Uterus (tissue), 4 donors: Measurements from ENCODE around the gene CAPZB. TPM values are rescaled to one million over a fixed set of nuclear protein-coding genes. Genes with fewer than 3 reads are reported as not detected.

Source experiments
- DNase-seq, 2 donors: peaks; one replicate each; pipeline ENCODE4 v3.0.0-alpha.2; 2019 to 2020
- H3K27ac ChIP-seq, 2 donors: fragments of 200-600 bp; sonication (generic); 1 replicate in 1 of 2; 2 replicates in 1 of 2; pipeline ENCODE4 v1.5.1; 2016 to 2018
- H3K27me3 ChIP-seq, 2 donors: fragments of 200-600 bp; sonication (generic); one replicate each; pipeline ENCODE4 v1.5.1; 2018 to 2019; ENCODE audit warnings: control low read depth in 1 of 2
- H3K36me3 ChIP-seq, 2 donors: fragments of 200-600 bp; sonication (generic); one replicate each; pipeline ENCODE4 v1.5.1; 2019; ENCODE audit warnings: control low read depth in 1 of 2
- H3K4me1 ChIP-seq, 2 donors: fragments of 200-600 bp; sonication (generic); one replicate each; pipeline ENCODE4 v1.5.1; 2018 to 2019; ENCODE audit warnings: control low read depth in 1 of 2
- H3K4me3 ChIP-seq, 2 donors: fragments of 200-600 bp; sonication (generic); 1 replicate in 1 of 2; 2 replicates in 1 of 2; pipeline ENCODE4 v1.5.1; 2018 to 2019; ENCODE audit warnings: mild to moderate bottlenecking in 1 of 2
- H3K9me3 ChIP-seq, 2 donors: fragments of 200-600 bp; sonication (generic); one replicate each; pipeline ENCODE4 v1.5.1; 2019; ENCODE audit warnings: control low read depth in 1 of 2
- POLR2A ChIP-seq, 2 donors: fragments of 450-650 bp; IDR thresholded peaks; one replicate each; pipeline ENCODE4 v1.6.1; 2016; ENCODE audit warnings: antibody characterized with exemption in 2 of 2, mild to moderate bottlenecking in 1 of 2, moderate library complexity in 1 of 2
- intact Hi-C: fragments of 100-400 bp; cut with DNase I; formaldehyde crosslinking; loops from one replicate; pipeline ENCODE4 v1.15.1; 2023; ENCODE audit warnings: low total_unique reads
- total RNA-seq, 4 donors: library from RNA; depleted of rRNA in 3 of 4; stranded (reverse); fragments of >200 nt in 3 of 4; gene quantifications; one replicate each; pipeline versions ENCODE4 v1.1.0 to v1.2.4, GENCODE V29; 2014 to 2023
- TF ChIP-seq, protein P1 (sequence below), 4 experiments: fragments of 200-600 bp in 2 of 4; fragments of 450-650 bp in 2 of 4; sonication (generic) in 2 of 4; IDR thresholded peaks; one replicate each; pipeline ENCODE4 v1.5.1; 2016 to 2019; ENCODE audit warnings: antibody characterized with exemption in 4 of 4, mild to moderate bottlenecking in 2 of 4, moderate library complexity in 1 of 4
- donor health status: DM: yes; HTN: yes; CAD: no.

CAPZB gene
- total RNA-seq, 4 donors from 2014 or later, result 94.4 to 281 (median 141) TPM

DNA sequence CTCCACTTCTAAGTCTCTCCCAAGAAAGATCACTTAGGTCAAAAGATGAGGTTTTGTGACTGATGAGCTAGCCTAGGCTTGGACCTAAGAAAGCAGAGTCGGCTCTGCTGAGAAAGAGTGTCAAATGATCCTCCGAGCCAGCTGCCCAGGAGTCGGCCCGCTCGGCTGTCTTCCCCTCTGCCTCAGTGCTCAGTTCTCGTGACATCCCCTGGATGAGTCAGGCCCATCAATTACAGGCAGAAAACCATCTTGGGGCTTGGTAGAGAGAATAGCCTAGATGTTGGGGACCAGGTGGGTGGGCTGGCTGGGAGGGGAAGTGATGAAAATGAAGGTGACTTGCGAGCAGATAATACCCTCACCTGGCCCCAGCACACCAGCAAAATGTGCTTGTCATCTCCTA, 112.7 kb downstream of the CAPZB start:
- peak overlapping the region; percentile 81 to 84 for H3K27ac ChIP-seq
- no peaks in the 10 kb centered on the region for H3K36me3 ChIP-seq
- H3K4me3 ChIP-seq, result no peak overlapping the region
- peak; percentile 58 to 67 for DNase-seq
- intact Hi-C loops, result no loop called here
- TF ChIP-seq, protein P1, sequence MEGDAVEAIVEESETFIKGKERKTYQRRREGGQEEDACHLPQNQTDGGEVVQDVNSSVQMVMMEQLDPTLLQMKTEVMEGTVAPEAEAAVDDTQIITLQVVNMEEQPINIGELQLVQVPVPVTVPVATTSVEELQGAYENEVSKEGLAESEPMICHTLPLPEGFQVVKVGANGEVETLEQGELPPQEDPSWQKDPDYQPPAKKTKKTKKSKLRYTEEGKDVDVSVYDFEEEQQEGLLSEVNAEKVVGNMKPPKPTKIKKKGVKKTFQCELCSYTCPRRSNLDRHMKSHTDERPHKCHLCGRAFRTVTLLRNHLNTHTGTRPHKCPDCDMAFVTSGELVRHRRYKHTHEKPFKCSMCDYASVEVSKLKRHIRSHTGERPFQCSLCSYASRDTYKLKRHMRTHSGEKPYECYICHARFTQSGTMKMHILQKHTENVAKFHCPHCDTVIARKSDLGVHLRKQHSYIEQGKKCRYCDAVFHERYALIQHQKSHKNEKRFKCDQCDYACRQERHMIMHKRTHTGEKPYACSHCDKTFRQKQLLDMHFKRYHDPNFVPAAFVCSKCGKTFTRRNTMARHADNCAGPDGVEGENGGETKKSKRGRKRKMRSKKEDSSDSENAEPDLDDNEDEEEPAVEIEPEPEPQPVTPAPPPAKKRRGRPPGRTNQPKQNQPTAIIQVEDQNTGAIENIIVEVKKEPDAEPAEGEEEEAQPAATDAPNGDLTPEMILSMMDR (IDR thresholded peaks at IDR 0.05), result no peak
- no peak for TF ChIP-seq POLR2A (IDR thresholded peaks at IDR 0.05)
- H3K9me3 ChIP-seq, result no peaks in the 10 kb centered on the region
- no peaks in the 10 kb centered on the region for H3K27me3 ChIP-seq
- H3K4me1 ChIP-seq, result peaks cover 8 to 14% of the 10 kb centered on the region in 2 donors

DNA sequence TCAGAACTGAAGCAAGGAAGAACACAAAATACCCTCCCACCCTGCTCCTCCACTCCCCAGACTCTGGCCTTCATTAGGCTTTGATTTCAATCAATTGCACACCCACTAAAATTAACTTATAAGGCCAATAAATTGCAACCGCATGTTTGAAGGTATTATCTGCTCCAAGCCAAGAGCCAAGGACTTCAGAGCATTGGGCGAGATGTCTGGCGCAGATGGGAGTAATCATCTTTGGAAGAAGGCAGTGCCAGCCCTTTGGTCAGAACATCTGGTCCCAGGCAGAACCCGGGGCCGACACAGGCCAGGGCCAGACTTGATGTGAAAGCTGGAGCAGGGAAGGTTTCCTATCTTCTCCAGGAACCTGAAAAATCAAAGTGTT, 113.2 kb downstream of the CAPZB start:
- intact Hi-C loops, result no loop called here
- Histone ChIP-seq H3K9me3 (no peaks in the 10 kb centered on the region), H3K4me3 (no peak overlapping the region), H3K36me3 (no peaks in the 10 kb centered on the region), H3K4me1 (peaks cover 8 to 14% of the 10 kb centered on the region in 2 donors), H3K27me3 (no peaks in the 10 kb centered on the region), H3K27ac (peak overlapping the region; percentile 81 to 84)
- DNase-seq, result no peak
- no peak for TF ChIP-seq POLR2A (IDR thresholded peaks at IDR 0.05)
- TF ChIP-seq, protein P1 (IDR thresholded peaks at IDR 0.05), result no peak

DNA sequence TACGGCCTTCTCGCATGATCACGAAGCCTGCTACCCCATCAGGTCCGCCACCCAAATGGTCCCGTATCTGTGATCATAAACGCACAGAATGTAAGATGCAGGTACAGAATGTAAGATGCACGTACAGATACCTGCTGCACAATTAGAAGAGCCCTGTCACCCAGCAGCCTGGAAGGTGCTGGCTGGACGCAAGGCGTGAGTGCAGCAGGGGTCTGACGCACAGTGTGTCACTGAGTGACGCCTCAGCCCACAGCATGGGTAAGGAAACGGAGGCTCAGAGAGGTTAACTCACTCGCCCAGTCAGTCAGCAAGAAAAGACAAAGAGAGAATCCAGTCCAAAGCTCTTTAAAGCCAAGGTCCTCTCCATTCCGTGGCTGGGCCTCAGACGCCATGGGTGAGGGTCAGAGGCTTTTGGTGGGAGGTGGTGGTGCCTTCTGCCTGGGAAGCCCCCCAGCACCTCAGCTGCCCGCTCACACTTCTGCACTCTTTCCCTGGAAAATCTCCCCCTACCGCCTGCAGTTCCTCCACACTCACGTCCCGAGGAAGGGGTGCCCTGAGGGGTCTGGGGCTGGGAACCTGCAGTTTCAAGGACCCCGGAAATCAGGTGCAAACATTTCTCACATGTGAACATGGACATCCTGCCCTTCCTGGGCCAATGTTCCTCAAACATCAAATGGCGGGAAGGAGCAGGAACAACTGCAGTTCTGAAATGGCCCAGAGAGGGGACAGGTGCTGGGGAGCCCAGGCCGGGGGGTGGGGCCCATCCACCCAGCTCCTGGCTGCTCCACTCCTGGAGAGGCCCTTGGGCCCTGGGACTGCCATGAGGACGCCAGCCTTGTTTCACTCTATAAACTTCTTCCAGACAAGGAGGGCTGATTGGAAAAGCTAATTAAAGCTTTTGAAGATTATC, 113.9 kb downstream of the CAPZB start:
- intact Hi-C loops, result no loop called here
- Histone ChIP-seq H3K4me3 (no peak overlapping the region), H3K9me3 (no peaks in the 10 kb centered on the region), H3K36me3 (no peaks in the 10 kb centered on the region), H3K4me1 (peaks cover 8 to 13% of the 10 kb centered on the region in 2 donors), H3K27ac (peak overlapping the region; percentile 81 to 84), H3K27me3 (no peaks in the 10 kb centered on the region)
- TF ChIP-seq POLR2A (IDR thresholded peaks at IDR 0.05), result no peak
- TF ChIP-seq, protein P1 (IDR thresholded peaks at IDR 0.05), result no peak
- no peak for DNase-seq

- Histone ChIP-seq H3K27ac (no peak overlapping the region), H3K4me1 (peaks cover 8 to 10% of the 10 kb centered on the region in 2 donors), H3K9me3 (no peaks in the 10 kb centered on the region), H3K4me3 (no peak overlapping the region), H3K36me3 (no peaks in the 10 kb centered on the region), H3K27me3 (no peaks in the 10 kb centered on the region)
- DNase-seq, result no peak
- TF ChIP-seq, protein P1 (IDR thresholded peaks at IDR 0.05), result no peak
- no peak for TF ChIP-seq POLR2A (IDR thresholded peaks at IDR 0.05)
- intact Hi-C loops, result no loop called here
Measured at GRCh38 chr1:19370453-19371170, 114.7 kb downstream of the CAPZB start.
